Measurements from ENCODE around the gene SPAG5. TPM values are rescaled to one million over a fixed set of nuclear protein-coding genes. Genes with fewer than 3 reads are reported as not detected.

SPAG5 gene
- 95.7 and 98.8 TPM in 2 replicates for total RNA-seq (2013; cell fraction: nucleolus; rRNA removed)
- total RNA-seq (2014; rRNA removed) (101 and 102 TPM in 2 replicates), total RNA-seq (2014; rRNA removed; fragmentation: Illumina TruSeq; extraction: Trizol) (108 TPM in 2 replicates), total RNA-seq (2021) (103 TPM in 2 replicates), polyA plus RNA-seq (2011; rRNA removed) (161 and 166 TPM in 2 replicates), polyA plus RNA-seq (2014; fragmentation: Illumina TruSeq; extraction: Trizol) (96.2 and 101 TPM in 2 replicates), polyA plus RNA-seq (2014; fragmentation: Nextera tagmentation; extraction: Ambion mirVana) (100 to 1,000 TPM in 1 of 2 experiments, 10 to 100 TPM in 1; 73.5 to 139 TPM), polyA plus RNA-seq (2014; rRNA removed) (84.4 and 86.9 TPM in 2 replicates), polyA plus RNA-seq (2016; fragmentation: Nextera tagmentation; extraction: Ambion mirVana) (100 to 1,000 TPM; 167 to 171 TPM), polyA minus RNA-seq (2011; rRNA and poly(A)+ RNA removed) (126 and 150 TPM in 2 replicates), Bru-seq, nascent RNA (percentile 73 among the genes with signal in this experiment), BruChase-seq, experiment 1, labeled RNA remaining after a 6-hour chase (percentile 91 among the genes with signal in this experiment), BruChase-seq, experiment 2, labeled RNA remaining after a 2-hour chase (percentile 86 among the genes with signal in this experiment)
- 44.0 TPM for polyA plus RNA-seq (2011; ENCODE audit: low read depth)
- polyA plus RNA-seq (2011; cell fraction: cytosol; rRNA removed), result 122 and 127 TPM in 2 replicates
- 310 and 371 TPM in 2 replicates for polyA plus RNA-seq (2011; cell fraction: nucleus; rRNA removed)
- 56.6 and 69.1 TPM in 2 replicates for polyA plus RNA-seq (2012)
- 76.2 and 81.5 TPM in 2 replicates for polyA minus RNA-seq (2011; cell fraction: cytosol; rRNA and poly(A)+ RNA removed)
- 168 and 169 TPM in 2 replicates for polyA minus RNA-seq (2011; cell fraction: nucleus; rRNA and poly(A)+ RNA removed)
- long read RNA-seq, experiment 1, full-length matches to known transcripts, result 31 of 60 reads
- long read RNA-seq, experiment 1, partial matches to known transcripts, result 16 of 60 reads
- long read RNA-seq, experiment 1, other reads (novel, unspliced or antisense), result 13 of 60 reads
- long read RNA-seq, experiment 2, full-length matches to known transcripts, result 148 of 307 reads
- long read RNA-seq, experiment 2, partial matches to known transcripts, result 96 of 307 reads
- long read RNA-seq, experiment 2, other reads (novel, unspliced or antisense), result 63 of 307 reads

GRCh38 chr17:28598799-28599310, at the start of gene SPAG5:
Gene SPAG5, minus strand, starts transcription at chr17:28599025. Its CDS starts 79 bp downstream, at chr17:28598946.
- peaks cover 21% of the 10 kb centered on the region for H3K79me2 ChIP-seq (ENCODE audit: control insufficient read depth, insufficient read depth, low read length)
- peak within 1 kb of the TSS; percentile 97 for H3K9ac ChIP-seq (ENCODE audit: control insufficient read depth, insufficient read depth, low read length)
- RAD21 ChIA-PET (ENCODE audit: unreplicated experiment), result interaction anchor here (0.8 to 2.9 kb wide), 8 partner anchors 10 to 50 kb away, joined by 3 to 24 read pairs (median 4); partner anchors contain the start of gene PIGS
- H2AFZ ChIP-seq (ENCODE audit: control insufficient read depth, low read depth, low read length), result peak within 1 kb of the TSS; percentile 91
- H3K36me3 ChIP-seq (ENCODE audit: control insufficient read depth in 2 of 2, insufficient read depth in 2 of 2, low read length in 1 of 2), result peaks cover 0 to 4% of the 10 kb centered on the region in 2 experiments; a peak in 1 of 4 replicates
- 2% methylated on average over 38 of the region's 44 CpGs for WGBS (ENCODE audit: insufficient coverage, insufficient replicate concordance, low lambda C conversion rate, missing lambda C conversion rate)
- H4K20me1 ChIP-seq (ENCODE audit: control insufficient read depth, insufficient read depth), result no peaks in the 10 kb centered on the region
- H3K27ac ChIP-seq (ENCODE audit: control insufficient read depth, insufficient read depth), result peak within 1 kb of the TSS; percentile 94
- H3K4me1 ChIP-seq (ENCODE audit: control insufficient read depth, insufficient read depth, low read length), result peaks cover 5% of the 10 kb centered on the region
- peak within 1 kb of the TSS; percentile 95 for H3K4me2 ChIP-seq (ENCODE audit: control insufficient read depth, insufficient read depth)
- peak; percentile 80 for DNase-seq (ENCODE audit: low read depth, low spot score)
- no TSS peak for BruUV-seq (replicated peaks)
- peak; percentile 95 for ATAC-seq
- H3K9me3 ChIP-seq (replicated peaks; ENCODE audit: control insufficient read depth, insufficient read depth, low read length), result no peaks in the 10 kb centered on the region
- CTCF ChIA-PET, result interaction anchor here (0.6 to 5.9 kb wide), 6 partner anchors 12 to 69 kb away, joined by 4 to 51 read pairs (median 6); partner anchors contain the start of gene RSKR
- H3K4me3 ChIP-seq, result peak within 1 kb of the TSS; percentile 98
- intact Hi-C loops (cut with micrococcal nuclease; ENCODE audit: unreplicated experiment) (loop anchor here (2.0 kb wide), 3 partner anchors 22 to 50 kb away; partner anchors contain the start of genes ALDOC and BLTP2), in situ Hi-C loops (cut with MboI) (no loop called here)
- SMC1A ChIA-PET (ENCODE audit: uncharacterized antibody, unreplicated experiment), result interaction anchor here (1.0 to 2.9 kb wide), 8 partner anchors 10 to 51 kb away, joined by 3 to 25 read pairs (median 8); partner anchors contain the start of genes ALDOC, PIGS and UNC119
- POLR2A ChIA-PET, result interaction anchor here (0.7 to 5.4 kb wide), 17 partner anchors 11 to 121 kb away, joined by 3 to 56 read pairs (median 6); partner anchors contain the start of genes ALDOC, PIGS, PROCA1 and RPL23A
- H3K27me3 ChIP-seq (replicated peaks in 1 of 2; ENCODE audit: control insufficient read depth in 2 of 2, insufficient read depth in 2 of 2, low read length in 1 of 2), result no peaks in the 10 kb centered on the region
- peak; percentile 93 for FAIRE-seq
- no peak for TF ChIP-seq BMI1 (IDR thresholded peaks at IDR 0.05; ENCODE audit: borderline replicate concordance)
- peak; percentile 36; the same call in 1 of the 2 replicates for TF ChIP-seq CREM (IDR thresholded peaks at IDR 0.05; ENCODE audit: low read depth)
- TF ChIP-seq RELB (IDR thresholded peaks at IDR 0.05; ENCODE audit: low read depth), result no peak
- no peak for TF ChIP-seq SMC3 (IDR thresholded peaks at IDR 0.05; ENCODE audit: borderline replicate concordance, low read length)
- TF ChIP-seq RUNX3 (IDR thresholded peaks at IDR 0.05; ENCODE audit: low read length), result no peak
- no peak for TF ChIP-seq MYB (IDR thresholded peaks at IDR 0.05; ENCODE audit: borderline replicate concordance, low read depth, low read length)
- no peak for TF ChIP-seq NFIC (IDR thresholded peaks at IDR 0.05; ENCODE audit: low read depth, low read length)
- TF ChIP-seq HSF1 (IDR thresholded peaks at IDR 0.05; ENCODE audit: low read depth, low read length), result no peak
- TF ChIP-seq CBX5 (IDR thresholded peaks at IDR 0.05; ENCODE audit: low read depth), result no peak
- TF ChIP-seq ZNF274 (IDR thresholded peaks at IDR 0.05; ENCODE audit: insufficient read depth, insufficient read length), result no peak
- no peak for TF ChIP-seq YBX1 (IDR thresholded peaks at IDR 0.05)
- TF ChIP-seq POLR2AphosphoS2 (IDR thresholded peaks at IDR 0.05; ENCODE audit: low read depth, low read length), result peak; percentile 57; the same call in 1 of the 2 replicates
- 0 out of 2 replicates have a peak, but pooled peaks have one; percentile 6 for TF ChIP-seq PAX5 (IDR thresholded peaks at IDR 0.05; ENCODE audit: borderline replicate concordance, low read depth, low read length)
- no peak for TF ChIP-seq IRF5 (IDR thresholded peaks at IDR 0.05; ENCODE audit: borderline replicate concordance)

Measured in GM12878 (cell line).